HTR-8/SVneo (cell line): Measurements from ENCODE around the gene THADA.
A peak's percentile ranks its signal among the peaks of the same experiment; 100 is the strongest.

Experiments
- DNase-seq: peaks from one replicate; pipeline ENCODE4 v3.0.0; 2011; ENCODE audit warnings: low spot score, mixed read lengths; ENCODE audit not compliant: insufficient read length
- FAIRE-seq: peaks from 2 replicates; lab custom pipeline; 2011; peaks lifted over from hg19 to GRCh38; lab: Jason Lieb, UNC

THADA gene

DNA sequence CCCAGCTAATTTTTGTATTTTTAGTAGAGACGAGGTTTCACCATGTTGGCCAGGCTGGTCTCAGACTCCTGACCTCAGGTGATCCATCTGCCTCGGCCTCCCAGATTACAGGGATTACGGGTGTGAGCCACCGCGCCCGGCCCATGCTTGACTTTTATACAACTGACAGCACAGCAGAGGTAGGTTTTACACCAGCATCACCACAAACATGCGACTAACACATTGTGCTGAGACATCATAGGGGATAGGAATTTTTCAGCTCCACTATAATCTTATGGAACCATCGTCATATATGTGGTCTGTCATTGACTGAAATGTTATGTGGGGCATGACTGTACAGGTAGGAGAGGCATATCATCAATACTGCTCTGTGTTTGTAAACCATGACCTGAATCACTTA is 122.1 kb downstream of the THADA start:
- FAIRE-seq (peak; percentile 13), DNase-seq (no peak)

DNA sequence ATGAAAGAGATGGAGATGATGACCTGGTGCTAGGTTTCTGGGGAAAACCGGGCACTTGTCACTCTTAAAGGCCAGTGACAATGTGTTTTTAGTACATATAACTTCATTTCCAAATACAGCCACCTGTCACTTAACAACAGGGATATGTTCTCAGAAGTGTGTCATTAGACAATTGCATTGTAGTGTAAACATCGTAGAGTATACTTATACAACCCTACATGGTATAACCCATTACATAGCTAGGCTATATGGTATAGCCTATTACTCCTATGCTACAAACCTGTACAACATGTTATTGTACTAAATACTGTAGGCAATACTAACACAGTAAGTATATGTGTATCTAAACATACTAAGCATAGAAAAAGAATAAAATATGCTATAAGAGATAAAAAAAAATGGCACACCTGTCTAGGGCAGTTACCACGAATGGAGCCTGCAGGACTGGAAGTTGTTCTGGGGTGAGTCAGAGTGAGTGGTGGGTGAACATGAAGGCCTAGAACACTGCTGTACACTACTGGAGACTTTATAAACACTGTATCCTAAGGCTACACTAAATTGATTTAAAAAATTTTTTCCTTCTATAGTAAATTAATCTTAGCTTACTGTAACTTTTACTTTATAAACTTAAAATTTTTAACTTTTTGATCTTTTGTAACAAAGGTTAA is 123.2 kb downstream of the THADA start:
- DNase-seq = no peak
- FAIRE-seq = no peak

DNA sequence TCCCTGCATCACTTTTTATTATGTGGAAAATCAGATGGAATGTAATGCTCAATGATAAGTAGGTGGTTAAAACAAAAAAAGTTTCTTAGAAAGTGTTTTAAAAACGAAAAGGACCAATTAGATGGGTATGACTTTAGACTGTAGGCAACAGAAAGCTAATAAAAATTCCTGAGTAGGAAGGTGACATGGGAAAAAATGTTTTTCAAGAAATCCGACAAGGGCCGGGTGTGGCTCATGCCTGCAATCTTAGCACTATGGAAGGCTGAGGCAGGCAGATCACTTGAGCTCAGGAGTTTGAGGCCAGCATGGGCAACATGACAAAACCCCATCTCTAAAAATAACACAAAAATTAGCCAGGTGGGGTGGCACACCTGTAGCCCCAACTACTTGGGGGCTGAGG is 126.1 kb downstream of the THADA start:
- FAIRE-seq (no peak), DNase-seq (no peak)

GRCh38 chr2:43469094-43469493 is 126.7 kb downstream of the THADA start:
- DNase-seq (no peak), FAIRE-seq (no peak)

DNA sequence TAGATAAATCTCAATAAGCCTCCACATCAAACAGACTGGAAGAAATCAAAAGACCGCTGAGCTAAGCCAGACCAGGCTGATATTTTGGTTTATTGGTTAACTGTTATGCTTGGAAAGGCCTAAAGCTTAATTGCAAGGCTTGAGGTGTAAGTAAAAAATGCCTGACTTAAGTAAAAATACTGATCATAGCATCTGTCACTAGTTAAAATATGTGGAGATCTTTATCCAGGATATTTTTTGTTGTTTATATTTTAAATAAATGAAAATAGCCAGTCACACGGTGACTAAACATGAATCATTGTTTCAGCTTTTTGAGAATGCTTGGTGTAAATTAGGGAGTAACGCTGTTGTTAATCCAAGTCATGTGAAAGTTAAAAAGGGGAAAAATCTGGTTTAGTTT is 127.9 kb downstream of the THADA start:
- no peak for FAIRE-seq
- no peak for DNase-seq

DNA sequence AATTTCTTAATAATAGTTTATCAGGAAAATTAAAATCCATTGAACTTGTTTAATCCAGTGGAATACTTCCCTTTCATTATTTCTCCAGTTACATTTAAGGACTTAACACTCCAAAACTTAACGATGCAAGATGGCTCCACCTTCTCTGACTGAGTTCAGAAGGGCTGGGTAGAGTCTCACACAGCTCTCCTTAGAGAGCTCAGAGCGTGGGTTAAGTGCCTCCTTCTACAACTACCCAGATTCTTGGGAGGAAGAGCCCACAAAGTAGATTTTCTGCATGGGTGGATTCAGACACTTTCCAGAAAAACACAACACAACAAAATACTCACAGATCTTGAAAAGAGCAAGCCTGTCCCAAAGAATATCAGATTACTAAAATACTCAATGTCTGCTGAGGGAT is 130.6 kb downstream of the THADA start:
- FAIRE-seq (no peak), DNase-seq (no peak)

DNA sequence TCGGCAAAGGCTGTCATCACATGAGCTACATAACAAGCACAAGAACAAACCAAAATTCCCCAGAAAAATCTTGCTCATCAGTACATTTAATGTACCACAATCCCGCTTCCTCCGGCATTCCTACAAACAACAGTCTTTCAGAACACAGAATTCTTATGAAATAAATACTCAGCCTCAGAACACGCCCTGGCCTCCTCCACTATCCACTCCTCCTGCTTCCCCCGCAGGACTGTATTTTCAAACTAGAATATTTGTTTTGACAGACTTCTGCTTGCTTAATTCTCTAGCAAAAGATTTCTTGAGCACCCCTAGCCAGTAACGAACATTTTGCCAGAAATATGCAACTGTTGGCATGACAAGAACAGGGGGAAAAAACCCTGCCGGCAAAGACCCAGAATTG is 131.2 kb downstream of the THADA start:
- DNase-seq (no peak), FAIRE-seq (no peak)

- FAIRE-seq (no peak), DNase-seq (no peak)
These were observed 132.8 kb downstream of the THADA start for GRCh38 chr2:43462866-43463641.

- DNase-seq (no peak), FAIRE-seq (no peak)
These were observed 134.3 kb downstream of the THADA start for GRCh38 chr2:43461453-43462073.

DNA sequence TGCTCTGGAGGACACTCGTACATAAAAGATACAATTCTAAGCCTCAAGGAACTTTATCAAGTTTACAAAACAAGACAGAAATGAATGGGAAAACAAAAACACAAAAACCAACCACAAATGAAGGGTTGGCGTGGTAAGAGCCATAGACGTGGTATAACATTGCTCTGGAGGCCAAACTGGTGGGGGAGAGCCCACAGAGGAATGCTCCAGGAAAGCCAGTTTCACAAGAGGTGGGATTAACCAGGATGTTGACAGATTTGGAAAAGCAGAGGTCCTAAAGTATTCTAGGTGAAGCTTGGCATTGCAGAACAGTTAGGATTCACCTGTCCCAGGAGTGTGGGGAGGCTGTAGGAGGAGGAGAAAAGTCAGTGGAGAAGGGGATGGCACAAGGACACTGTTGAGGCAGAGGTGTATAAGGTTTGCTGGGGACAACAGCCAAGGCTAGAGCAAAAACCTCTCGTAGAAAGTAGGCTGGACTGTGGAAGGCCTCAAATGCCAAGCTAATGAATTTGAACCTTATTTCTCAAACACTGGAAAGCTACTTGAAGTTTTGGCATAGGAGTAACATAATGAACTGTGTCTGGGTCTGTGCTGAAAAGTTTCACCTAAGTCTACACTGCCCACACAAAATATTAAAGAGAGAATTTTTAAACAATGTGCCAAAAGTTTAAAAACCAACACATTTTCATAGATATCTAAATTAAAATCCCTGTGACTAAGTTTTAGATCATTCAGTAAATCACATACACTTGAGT is 135.1 kb downstream of the THADA start:
- DNase-seq = no peak
- no peak for FAIRE-seq

GRCh38 chr2:43460174-43460546 is 135.7 kb downstream of the THADA start:
- DNase-seq = no peak

GRCh38 chr2:43459446-43460173 is 136.2 kb downstream of the THADA start:
- FAIRE-seq (no peak), DNase-seq (no peak)

More at GRCh38 chr2:43460174-43460546, 135.7 kb downstream of the THADA start:
- no peak for FAIRE-seq

GRCh38 chr2:43458014-43458628 is 137.7 kb downstream of the THADA start:
- DNase-seq = peak; percentile 34
- FAIRE-seq = no peak

DNA sequence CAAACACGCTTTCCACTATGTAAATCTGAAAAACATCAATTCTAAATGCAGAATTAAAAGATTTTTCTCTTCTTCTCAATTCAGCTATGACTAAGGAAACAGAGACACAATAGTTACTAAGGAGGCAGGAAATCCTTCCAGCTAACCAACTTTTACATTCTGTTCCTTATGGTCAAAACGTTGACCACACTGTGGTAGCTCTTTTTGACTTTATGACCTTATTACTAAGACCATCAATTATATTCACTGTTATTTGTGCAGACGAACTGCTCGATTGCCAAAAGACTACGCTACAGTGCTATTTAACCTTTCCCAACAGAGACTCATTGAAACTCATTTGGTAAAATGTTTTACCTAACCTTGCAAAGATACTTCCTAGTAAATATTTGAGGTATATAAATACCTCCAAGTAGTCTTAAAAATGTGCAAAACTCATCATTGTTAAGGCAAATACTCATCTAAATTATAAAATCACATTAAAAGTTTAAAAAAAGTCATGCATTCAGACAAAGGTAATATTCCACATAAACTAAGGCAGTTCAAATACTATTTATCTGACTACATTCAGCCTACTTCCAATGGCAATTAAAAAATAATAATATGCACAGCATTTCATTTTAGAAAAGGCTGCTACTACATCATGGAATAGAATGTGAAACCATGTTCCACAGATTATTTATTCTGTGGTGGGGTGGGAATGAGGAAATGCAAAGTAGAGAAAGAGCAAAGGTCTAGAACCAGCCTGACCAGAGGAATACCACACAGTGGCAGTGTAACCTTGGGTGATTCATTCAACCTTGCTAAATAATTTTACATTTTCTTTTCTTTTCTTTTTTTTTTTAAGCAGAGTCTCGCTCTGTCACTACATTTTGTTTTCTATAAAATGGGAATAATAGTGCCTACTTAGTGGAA is 139.9 kb downstream of the THADA start:
- no peak for DNase-seq
- FAIRE-seq = no peak

- no peak for DNase-seq
- no peak for FAIRE-seq
These were observed 140.5 kb downstream of the THADA start for GRCh38 chr2:43455296-43455695.

DNA sequence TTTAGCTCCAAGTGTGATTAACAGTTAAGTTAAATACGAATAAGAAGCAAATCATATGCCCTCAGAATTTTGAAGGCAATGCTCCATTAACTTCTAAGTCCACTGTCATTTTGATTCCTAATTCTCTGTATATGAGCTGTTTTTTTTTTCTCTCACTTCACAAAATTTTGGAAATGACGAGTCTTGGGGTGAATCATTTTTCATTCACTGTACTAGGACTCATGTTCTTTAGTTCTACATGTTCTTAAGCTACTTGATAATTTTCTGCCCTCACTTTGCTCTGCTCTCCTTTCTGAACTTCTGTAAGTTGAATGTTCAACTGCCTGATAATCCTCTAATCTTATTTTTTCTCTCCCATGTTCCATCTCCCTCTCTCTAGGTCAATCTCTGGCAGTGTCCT is 141.0 kb downstream of the THADA start:
- FAIRE-seq (no peak), DNase-seq (no peak)

DNA sequence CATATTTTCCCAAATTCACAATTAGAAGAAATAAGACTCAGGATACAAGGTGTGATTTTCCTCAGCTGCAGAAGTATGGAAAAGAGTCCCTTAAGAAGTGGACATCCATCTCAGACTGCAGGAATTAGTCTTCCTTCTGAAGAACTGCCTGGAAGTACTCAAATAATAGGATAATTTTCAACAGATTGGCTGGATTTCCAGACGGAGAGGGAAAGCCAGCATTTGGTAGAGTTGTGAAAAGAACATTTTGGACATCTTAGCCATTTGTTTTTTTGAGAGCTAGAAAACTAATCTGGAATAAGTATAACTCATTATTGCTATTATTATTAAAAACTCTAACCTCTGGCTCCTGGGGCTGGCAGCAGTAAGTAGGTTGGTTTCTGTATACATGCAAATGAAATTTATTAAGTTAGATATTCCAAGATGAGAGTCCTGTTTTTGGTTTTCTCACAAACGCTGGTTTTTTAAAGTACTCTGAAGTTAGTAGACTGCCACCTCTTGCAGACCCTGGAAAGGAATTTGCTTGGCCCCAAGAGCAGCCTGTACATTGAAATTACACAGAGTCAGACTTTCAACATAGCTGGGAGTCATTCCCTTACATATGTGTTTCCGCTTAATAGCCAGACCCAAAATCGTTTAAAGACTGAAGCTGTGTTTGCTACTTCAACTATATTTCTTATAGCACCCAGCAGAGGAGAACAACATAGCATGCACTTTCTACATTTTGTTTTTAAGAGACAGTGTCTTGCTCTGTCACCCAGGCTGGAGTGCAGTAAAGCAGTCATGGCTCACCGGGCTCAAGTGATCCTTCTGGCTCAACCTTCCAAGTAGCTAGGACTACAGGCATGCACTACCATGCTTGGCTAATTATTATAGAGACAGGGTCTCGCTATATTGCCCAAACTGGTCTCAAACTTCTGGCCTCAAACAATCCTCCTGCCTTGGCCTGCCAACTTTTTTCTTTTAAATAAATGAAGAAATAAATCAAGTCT is 142.4 kb downstream of the THADA start:
- DNase-seq (no peak), FAIRE-seq (no peak)
